ENCODE results near the gene BNIP2. TPM values are rescaled to one million over a fixed set of nuclear protein-coding genes. Genes with fewer than 3 reads are reported as not detected.
A peak's percentile ranks its signal among the peaks of the same experiment; 100 is the strongest.

BNIP2 gene
- total and polyA plus RNA-seq, 2 of the 13 experiments (the other 11 are each of a cell fraction or from before 2014, with no cell fraction given) = 17.4 to 57.6 TPM

GRCh38 chr15:59656897-59657634 is 32.1 kb downstream of the BNIP2 start, which contains the start of gene GTF2A2 (continued):
- TF ChIP-seq RBAK (CRISPR knock-in tag; IDR thresholded peaks at IDR 0.05) (no peak), TRIM24 (CRISPR knock-in tag; IDR thresholded peaks at IDR 0.05) (no peak), MIER3 (CRISPR knock-in tag; IDR thresholded peaks at IDR 0.05; ENCODE audit: borderline replicate concordance) (no peak), ZNF414 (CRISPR knock-in tag; IDR thresholded peaks at IDR 0.05) (no peak), ZNF652 (CRISPR knock-in tag; IDR thresholded peaks at IDR 0.05; ENCODE audit: borderline replicate concordance, low read depth) (no peak), ZNF709 (CRISPR knock-in tag; IDR thresholded peaks at IDR 0.05) (no peak), RARG (CRISPR knock-in tag; IDR thresholded peaks at IDR 0.05; ENCODE audit: low read depth) (no peak), GATAD2A (CRISPR knock-in tag; IDR thresholded peaks at IDR 0.05) (peak; percentile 19; the same call in 1 of the 2 replicates), ZFP36L1 (CRISPR knock-in tag; IDR thresholded peaks at IDR 0.05) (no peak), ZBTB34 (CRISPR knock-in tag; IDR thresholded peaks at IDR 0.05) (no peak), EHMT2 (IDR thresholded peaks at IDR 0.05; ENCODE audit: borderline replicate concordance, low read depth, low read length) (no peak), MTA1 (CRISPR knock-in tag; IDR thresholded peaks at IDR 0.05; ENCODE audit: borderline replicate concordance) (0 out of 2 replicates have a peak, but pooled peaks have one; percentile 43), ZNF460 (CRISPR knock-in tag; IDR thresholded peaks at IDR 0.05; ENCODE audit: borderline replicate concordance) (no peak), CREB3 (CRISPR knock-in tag; IDR thresholded peaks at IDR 0.05) (no peak), ZNF362 (CRISPR knock-in tag; IDR thresholded peaks at IDR 0.05; ENCODE audit: borderline replicate concordance) (peak; percentile 29; the same call in 1 of the 2 replicates), NFYB (CRISPR knock-in tag; IDR thresholded peaks at IDR 0.05) (peak; percentile 51), CBX5 (CRISPR knock-in tag; IDR thresholded peaks at IDR 0.05; ENCODE audit: borderline replicate concordance) (no peak), CREM (IDR thresholded peaks at IDR 0.05) (peak; percentile 65), CREM (CRISPR knock-in tag; IDR thresholded peaks at IDR 0.05) (no peak), U2AF1 (optimal IDR thresholded peaks at IDR 0.05; ENCODE audit: low read depth, low read length) (no peak), ASH2L (IDR thresholded peaks at IDR 0.05; ENCODE audit: insufficient read length, low read depth, low read length) (peak; percentile 98), ZNF724P (CRISPR knock-in tag; IDR thresholded peaks at IDR 0.05; ENCODE audit: borderline replicate concordance) (no peak), BHLHE40 (IDR thresholded peaks at IDR 0.05; ENCODE audit: low read length) (no peak), MED13 (CRISPR knock-in tag; IDR thresholded peaks at IDR 0.05) (0 out of 2 replicates have a peak, but pooled peaks have one; percentile 66), NFIC (IDR thresholded peaks at IDR 0.05; ENCODE audit: low read length) (no peak), KAT2B (IDR thresholded peaks at IDR 0.05; ENCODE audit: borderline replicate concordance, low read depth, low read length) (no peak)
